Dedifferentiated amniotic fluid mesenchymal stem cell (primary cell): ENCODE results near the gene RAB11FIP4.

Experiments
- DNase-seq: peaks from one replicate; pipeline ENCODE4 v3.0.0-alpha.2; 2016; ENCODE audit errors: extremely low spot score

Gene RAB11FIP4

GRCh38 chr17:31411707-31412285, 20.3 kb downstream of the RAB11FIP4 start:
- no peak for DNase-seq

GRCh38 chr17:31412511-31412910, 21.0 kb downstream of the RAB11FIP4 start:
- no peak for DNase-seq

- no peak for DNase-seq
These were observed 21.8 kb downstream of the RAB11FIP4 start for GRCh38 chr17:31413081-31413799.

GRCh38 chr17:31413874-31414549, 22.5 kb downstream of the RAB11FIP4 start:
- peak; percentile 70 for DNase-seq

DNA sequence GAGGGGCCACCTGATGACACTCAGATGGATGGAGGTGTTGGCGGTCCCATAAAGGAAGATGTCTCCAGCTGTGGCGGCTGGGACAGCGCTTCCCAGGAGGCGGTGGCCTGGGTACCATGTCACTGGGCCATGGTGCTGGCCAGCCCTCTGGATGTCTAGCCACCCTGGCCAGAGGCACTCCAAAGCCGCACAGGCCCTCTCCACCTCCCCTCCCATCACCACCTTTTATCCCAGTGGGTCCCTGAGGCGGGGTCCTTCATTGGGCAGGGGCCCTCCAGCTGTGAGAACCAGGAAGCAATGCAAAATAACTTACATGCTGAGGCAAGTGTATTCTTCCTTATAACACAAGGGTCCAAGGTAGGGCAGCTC, 23.1 kb downstream of the RAB11FIP4 start:
- DNase-seq: no peak

GRCh38 chr17:31415004-31415454, 23.6 kb downstream of the RAB11FIP4 start:
- no peak for DNase-seq

DNA sequence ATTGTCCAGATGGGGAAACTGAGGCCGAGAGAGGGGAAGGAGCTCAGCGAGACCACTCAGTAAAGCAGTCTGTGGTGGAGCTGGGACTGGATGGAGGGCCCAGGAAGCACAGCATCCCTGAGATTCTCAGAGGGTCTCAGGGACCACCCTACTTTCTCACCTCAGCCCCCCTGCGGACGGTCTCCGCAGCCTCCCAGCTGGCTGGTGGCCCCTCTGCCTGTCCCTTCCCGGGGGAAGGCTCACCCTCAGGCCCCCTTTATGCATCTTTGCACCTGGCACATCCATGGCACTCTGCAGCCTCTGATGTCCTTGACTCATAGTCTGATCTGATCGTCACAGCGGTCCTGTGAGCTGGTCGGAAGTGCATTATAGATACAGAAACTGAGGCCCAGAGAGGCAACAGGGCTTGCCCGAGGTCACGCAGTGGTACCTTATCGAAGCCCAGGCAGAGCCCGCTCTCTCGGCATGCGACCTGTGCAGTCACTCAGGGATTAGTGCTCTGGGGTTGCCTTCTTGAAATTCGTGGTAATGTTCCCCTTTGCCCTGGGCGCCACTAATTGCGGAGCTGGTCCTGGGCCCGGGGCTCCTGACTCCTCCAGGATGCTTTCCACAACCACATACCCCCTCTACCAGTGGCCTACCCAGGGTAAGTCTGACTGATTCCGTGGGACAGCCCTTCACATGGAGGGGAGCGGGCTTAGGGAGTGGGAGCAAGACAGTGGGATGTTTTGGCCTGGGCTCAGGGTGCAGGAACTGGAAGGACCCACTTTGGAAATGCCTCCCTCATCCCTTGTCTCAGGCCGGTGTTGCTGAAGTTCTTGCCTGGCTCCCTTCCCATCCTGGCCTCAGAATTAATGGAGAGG, 24.4 kb downstream of the RAB11FIP4 start:
- no peak for DNase-seq

- DNase-seq: no peak
These were observed 25.0 kb downstream of the RAB11FIP4 start for GRCh38 chr17:31416503-31416923.

DNA sequence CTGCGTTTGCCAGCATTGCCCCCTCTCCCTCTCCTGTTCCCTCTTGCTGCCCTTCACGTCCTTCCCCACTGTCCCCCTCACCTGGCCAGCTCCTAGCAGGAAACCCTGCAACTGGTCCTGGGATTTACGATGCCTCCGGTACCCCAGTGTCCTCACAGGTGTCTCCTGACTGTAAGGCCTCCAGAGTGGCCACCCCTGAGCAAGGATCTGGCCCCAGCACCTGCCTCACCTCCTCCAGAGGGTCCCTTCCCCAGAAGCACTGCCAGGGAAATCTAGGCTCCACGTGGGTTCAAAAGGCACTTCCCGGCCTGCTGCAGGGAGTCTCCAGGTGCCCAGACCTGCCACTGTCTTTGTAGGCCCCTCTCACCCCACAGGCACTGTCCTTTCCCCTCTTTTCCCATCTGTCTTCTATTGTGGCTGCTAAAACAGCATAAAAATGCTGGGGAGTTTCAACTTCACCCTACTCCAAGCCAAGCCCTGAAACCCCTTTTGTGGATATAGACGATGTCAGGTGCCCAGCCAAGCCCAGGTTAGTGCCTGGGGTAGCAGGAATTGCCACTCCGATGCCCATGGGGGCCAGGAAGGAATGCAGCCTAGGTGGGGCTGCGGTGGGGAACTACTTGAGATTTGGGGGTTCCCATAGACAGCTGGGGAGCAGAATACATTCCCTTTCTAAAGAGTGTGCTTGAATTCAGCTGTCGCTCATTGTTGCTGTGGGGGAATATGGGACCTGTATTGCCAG, 25.7 kb downstream of the RAB11FIP4 start:
- no peak for DNase-seq

GRCh38 chr17:31418773-31419350, 27.4 kb downstream of the RAB11FIP4 start:
- DNase-seq: no peak

- no peak for DNase-seq
These were observed 31.0 kb downstream of the RAB11FIP4 start for GRCh38 chr17:31422443-31422842.

- DNase-seq: no peak
These were observed 33.4 kb downstream of the RAB11FIP4 start for GRCh38 chr17:31424944-31425281.

- no peak for DNase-seq
These were observed 34.0 kb downstream of the RAB11FIP4 start for GRCh38 chr17:31425282-31426040.

GRCh38 chr17:31427684-31428083, 36.2 kb downstream of the RAB11FIP4 start:
- no peak for DNase-seq

GRCh38 chr17:31428111-31428510, 36.6 kb downstream of the RAB11FIP4 start:
- DNase-seq: no peak

GRCh38 chr17:31428512-31428911, 37.0 kb downstream of the RAB11FIP4 start:
- DNase-seq: no peak

GRCh38 chr17:31431098-31431851, 39.8 kb downstream of the RAB11FIP4 start:
- DNase-seq: no peak

DNA sequence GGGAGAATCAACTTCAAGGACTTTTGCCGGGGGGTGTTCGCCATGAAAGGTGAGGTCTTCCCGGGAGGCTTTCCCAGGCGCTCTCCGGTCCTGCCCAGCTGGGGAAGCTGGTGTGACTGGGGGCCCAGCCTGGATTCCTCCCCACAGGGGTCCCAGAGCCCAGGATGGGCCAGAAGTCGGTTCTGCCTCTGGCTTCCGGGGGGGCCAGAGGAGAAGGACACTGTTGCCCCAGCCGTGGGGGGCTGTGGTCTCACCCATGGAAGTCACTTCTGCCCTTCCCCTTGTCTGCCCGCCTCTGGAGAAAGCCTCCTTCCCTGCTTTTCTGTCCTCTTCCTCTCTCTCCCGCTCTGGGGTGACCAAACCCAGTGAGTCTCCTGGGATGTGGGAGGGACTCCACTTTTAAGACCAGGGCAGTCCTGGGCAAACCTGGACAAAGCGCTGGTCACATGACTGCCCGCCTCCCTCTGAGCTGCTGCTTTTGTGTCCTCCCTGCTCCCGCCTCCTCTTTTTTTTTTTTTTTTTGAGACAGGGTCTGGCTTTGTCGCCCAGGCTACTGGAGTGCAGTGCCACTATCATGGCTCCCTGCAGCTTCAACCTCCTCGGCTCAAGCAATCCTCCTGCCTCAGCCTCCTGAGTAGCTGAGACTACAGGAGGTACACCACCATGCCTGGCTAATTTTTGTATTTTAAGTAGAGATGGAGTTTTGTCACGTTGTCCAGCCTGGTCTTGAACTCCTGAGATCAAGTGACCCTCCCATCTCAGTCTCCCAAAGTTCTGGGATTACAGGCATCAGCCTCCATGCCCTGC, 40.6 kb downstream of the RAB11FIP4 start:
- DNase-seq: no peak
